Measurements from ENCODE around the gene FOXF2.

Gene FOXF2

GRCh38 chr6:1392813-1393640 lies 3.7 kb downstream of the FOXF2 start:
- DNase-seq: no peak

- no peak for DNase-seq
Measured at GRCh38 chr6:1393641-1394283, 4.4 kb downstream of the FOXF2 start.

DNA sequence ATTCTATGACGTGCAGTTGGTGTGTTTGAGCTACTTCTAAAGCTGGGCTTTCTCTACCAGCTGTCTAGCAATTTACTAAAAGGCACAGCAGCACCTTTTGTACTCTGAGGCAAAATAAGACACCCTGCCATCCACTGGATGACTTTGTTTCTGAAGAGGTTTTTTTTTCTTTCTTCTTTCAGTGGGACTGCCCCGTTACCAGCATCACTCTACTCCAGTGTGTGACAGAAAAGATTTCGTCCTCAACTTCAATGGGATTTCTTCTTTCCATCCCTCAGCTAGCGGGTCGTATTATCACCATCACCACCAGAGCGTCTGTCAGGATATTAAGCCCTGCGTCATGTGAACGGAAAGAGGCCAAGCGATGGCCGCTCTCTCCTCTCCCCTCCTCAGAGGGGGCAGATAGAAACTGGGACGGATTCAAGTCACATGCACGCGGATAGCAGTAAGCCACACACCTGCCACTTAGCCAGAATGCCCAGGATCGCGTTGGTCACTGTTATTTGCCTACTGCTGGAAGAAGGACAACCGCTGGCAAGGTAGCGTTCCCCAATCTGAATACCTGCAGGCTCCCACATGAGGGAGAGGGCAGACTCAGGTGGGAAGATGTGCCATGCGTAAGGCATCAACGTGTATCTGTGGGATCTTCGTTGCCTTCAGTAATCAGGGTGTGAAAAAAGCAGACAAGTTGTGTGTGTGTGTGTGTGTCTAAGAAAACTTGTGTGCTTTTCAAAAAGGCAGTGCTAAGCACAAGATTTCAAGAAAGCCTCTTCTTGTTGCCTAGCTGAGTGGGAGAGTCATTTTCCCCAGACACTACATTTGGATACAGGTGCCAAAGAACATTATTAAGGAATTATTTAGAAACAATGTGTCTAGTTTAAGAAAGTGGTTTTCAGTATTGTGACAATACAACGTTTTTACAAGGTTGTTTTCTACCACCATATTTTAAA lies 5.4 kb downstream of the FOXF2 start:
- no peak for DNase-seq

GRCh38 chr6:1395506-1395905 lies 6.1 kb downstream of the FOXF2 start:
- no peak for DNase-seq

DNA sequence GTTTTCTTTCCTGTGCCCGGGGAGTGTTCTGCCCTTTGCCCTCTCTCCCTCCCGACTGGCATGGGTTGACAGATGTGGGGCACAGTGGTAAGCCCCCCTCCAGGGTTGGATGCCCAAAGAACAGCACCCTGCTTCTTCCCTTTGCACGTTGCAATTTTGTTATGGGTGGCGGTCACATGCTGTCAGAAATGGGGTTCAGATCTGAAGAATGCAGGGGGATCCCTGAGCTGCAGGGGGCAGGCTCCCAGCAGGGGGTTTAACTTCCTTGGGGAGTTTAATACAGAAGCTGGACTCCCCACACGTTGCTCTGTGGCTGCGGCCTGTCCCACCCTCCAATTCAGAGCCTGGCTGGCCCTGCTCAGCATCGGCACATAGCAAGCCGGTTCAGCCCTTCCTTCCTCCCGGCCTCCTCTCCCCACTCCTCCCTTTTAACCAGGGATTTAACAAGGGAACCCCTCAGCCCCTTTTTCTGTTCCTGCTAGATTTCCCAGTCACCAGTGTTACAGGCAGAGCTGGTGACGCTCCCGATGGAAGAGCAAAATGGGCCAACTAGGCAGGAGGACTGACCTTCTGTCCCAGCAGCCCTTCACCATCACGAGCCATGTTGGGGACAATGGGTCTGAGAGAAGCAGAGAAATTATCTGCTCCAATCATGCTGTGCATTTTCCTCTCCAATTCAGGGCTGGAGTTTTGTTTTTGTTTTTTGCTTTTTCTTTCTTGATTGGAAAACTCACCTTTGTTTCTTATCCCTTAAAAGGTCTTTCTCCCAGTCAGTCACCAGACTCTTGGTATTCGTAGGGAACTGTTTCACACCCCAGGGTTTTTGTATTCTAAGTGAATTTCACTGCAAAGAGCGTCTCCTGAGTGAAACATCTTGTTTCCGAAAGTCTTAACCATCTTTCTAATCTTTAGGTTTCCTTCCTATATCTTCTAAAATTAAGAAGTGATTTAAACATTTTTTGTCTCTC lies 6.8 kb downstream of the FOXF2 start:
- DNase-seq: no peak

DNA sequence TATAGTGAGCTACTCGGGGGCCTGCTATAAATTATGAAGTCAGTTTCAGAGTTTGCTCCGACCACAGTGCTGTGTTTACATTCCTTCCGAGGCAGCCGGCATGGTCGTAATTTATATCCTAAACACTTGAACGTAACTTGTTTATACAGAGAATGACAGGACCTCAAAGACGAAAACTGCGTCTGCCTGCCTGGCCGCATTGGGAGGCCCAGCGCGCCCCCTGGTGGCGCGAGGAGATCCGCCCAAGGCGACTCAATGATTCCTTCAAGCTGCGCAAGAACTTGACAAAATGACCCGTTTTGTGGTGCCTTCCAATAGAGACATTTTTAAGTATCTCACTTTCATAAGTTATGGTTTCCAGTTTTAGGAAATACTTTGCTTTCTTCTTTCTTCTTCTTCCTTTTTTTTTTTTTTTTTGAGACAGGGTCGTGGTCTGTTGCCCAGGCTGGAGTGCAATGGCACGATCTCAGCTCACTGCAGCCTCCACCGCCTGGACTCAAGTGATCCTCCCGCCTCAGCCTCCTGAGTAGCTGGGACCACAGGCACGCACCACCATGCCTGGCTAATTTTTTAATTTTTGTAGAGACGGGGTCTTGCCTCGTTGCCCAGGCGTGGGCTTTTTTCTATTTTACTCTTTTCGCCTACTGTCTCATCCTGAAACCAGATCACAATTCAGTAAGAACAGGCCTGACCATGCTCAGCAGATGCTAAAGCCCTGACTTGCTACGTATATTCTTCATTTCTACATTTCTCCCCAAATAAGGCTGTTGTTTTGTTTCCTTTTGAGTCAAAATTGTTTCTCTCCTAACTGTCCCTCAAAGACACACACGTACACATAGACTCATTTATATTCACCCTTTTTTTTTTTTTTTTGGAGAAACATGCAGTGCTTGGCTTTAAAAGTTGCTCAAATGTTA lies 7.8 kb downstream of the FOXF2 start:
- peak; percentile 74 for DNase-seq

DNA sequence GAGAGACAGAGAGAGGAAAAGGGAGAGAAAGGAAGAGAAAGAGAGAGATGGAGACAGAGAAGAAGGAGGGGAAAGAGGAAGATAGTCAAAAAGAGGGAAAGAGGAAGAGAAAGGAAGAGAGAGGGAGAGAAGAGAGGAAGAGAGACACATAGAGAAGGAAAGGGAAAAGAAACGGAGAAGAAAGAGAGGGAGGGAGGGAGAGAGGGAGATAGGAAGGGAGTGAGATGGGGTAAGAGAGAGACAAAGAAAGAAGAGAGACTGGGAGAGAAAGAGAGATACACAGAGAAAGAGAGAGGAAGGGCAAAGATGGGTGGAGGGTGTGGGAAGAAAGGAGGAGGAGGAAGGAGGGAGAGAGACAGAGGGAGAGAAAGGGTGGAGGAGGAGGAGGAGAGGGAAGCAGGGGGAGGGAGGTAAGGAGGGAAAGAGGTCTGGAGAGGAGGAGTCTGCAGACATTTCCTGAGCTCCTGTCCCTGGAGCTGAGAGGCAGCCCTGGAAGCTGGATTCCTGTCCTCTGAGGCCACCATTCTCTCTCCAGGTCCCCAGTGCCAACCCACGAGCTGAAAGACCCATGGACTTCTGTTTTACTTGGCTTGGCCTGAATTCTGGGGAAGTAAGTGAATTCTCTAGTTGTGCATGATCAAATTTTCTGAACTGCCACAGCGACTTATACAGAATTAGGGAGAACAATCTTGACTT lies 9.9 kb downstream of the FOXF2 start:
- DNase-seq: no peak

- no peak for DNase-seq
Measured at GRCh38 chr6:1400126-1400850, 10.9 kb downstream of the FOXF2 start.

GRCh38 chr6:1402369-1402768 lies 13.0 kb downstream of the FOXF2 start:
- DNase-seq: no peak

DNA sequence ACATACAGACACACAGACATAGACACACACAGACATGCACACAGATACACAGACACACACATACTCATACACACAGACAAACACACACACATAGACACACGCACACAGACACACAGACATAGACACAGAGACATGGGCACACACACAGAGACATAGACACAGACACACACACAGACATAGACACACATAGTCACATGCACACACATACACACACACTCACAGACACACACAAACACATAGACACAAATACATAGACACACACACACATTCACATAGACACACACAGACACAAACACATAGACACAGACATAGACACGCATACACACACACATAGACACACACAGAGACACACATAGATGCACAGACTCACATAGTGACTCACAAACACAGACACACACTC lies 13.5 kb downstream of the FOXF2 start:
- DNase-seq: no peak

- DNase-seq: no peak
Measured at GRCh38 chr6:1403851-1404712, 14.7 kb downstream of the FOXF2 start.

DNA sequence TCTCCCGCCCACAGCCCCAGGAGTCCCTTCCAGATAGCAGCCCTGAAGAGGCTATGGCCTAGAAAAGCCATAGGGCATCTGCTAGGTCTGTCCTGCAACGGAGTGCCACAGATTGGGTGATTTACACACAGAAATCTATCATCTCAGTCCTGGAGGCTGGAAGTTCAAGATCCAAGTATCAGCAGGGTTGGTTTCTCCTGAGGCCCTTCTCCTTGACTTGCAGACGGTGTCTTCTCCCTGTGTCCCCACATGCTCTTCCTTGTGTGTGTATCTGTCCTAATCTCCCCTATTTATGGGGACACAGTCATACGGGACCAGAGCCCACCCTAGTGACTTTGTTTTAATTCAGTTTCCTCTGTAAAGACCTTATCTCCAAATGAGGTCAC lies 15.3 kb downstream of the FOXF2 start:
- no peak for DNase-seq

GRCh38 chr6:1405221-1405620 lies 15.8 kb downstream of the FOXF2 start:
- DNase-seq: no peak

DNA sequence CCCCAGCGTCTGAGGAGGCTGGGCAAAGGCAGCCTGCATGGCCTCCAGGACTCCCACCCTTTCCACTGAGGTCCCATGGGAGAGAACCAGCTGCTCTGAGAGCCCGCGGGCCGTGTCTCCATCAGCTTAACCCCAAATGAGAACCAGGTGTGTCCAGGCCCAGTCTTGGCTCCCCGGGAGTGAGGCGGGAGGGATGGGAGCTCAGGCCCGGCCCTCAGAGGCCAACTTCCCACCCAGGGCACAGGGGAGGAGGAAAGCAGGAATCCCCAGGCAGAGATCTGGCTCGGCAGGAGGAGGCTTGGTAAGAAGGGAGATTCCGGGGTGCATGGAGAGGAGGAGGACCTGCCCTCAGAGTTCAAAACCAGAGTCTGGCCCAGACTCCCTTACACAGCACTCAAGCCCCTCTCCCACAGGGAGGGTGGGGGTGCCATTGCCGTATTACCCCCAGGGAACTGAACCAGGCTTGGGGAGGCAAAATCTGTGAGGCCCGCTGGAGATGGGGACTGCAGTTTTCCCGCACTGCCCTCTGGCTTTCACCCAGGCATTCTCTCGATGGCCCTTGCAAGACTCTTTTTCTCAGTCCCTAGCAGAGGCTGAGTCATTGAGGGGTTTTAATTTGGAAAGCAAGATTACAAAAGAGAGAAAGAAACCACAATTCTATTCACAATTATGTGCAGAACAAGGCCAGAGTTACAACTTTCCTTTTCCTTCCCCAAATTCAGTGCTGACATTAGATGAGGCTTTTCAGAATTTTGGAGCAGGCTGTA lies 17.1 kb downstream of the FOXF2 start:
- DNase-seq: no peak

DNA sequence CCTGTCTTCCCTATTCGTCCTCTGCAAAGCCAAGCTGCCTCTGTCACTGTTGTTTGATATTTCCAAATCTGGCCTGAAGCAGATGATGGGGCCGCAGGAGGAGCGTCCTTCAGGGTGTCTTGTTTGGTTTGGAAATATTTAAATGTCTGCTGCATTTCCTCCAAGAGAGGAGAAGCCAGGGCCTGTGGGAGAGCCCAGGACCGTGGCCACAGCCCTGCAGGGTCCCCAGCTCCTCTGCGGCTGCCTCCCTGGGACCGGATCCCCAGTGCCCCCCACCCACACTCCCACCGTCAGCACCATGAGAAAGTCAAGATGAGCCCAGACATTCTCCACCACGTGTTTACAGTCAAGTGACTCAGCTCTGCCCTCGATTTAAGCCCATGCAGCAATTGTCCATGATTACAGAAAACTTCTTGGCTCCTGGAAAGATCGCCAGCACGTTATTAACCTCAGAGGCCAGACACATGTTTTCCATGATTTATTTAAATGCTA lies 18.2 kb downstream of the FOXF2 start:
- no peak for DNase-seq

DNA sequence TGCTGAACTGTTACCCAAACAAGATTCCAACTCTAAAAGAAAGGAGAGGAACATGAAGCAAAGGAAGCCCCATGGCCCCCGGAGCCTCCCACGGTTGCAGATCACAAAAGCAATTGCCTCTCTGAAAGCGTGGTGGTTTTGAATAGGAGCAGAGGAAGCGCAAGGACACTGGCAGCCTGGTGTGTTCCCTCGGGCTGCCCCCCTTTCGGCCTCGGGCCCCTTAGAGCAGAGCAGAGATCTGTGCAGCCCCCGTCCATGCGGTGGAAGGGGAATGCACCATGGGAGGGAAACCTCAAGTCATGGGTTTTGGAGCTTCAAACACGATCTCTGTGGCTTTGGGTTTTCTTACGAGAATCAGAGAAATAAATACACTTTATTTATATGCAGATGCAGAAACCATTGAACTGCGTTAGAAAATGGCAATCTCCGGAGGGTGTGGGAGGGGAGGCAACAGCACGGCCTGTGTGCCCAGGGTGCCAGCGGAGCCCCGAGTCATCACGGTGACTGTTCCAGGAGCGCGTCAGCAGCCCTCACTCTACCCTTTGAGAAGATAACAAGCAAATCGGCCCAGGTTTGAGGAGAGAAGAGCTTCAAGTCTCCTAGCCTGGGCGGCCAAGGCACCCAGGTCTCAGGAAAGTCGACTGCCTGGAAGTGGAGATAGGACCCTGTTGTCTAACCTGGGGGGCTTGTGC lies 20.5 kb downstream of the FOXF2 start:
- no peak for DNase-seq

- no peak for DNase-seq
Measured at GRCh38 chr6:1412901-1413300, 23.5 kb downstream of the FOXF2 start.

All from stimulated activated CD4-positive, alpha-beta T cell treated with anti-CD3 and anti-CD28 coated beads, Interleukin-4, amount 100 ng/mL, for 1 hour (primary cell).